ENCODE measurements around the gene SLC6A16.

SLC6A16 gene

DNA sequence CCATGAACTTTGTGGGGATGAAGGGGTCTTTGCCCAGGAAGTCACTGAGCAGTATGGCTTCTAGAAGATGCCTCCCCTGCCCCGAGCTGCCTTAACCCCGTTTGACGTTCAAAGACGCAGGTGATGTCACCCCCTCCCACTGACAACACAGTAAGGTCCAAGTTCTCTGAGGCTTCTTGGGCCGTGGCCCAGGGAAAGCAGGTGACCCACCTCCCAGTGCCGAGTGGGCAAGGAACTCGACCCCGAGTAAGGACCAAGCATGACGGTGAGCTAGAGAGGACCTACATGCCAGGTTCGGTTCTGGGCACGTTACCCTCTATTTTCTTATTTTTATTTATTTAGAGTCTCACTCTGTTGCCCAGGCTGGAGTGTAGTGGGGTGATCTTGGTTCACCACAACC is 81.3 kb downstream of the SLC6A16 start:
- TF ChIP-seq, protein P1, sequence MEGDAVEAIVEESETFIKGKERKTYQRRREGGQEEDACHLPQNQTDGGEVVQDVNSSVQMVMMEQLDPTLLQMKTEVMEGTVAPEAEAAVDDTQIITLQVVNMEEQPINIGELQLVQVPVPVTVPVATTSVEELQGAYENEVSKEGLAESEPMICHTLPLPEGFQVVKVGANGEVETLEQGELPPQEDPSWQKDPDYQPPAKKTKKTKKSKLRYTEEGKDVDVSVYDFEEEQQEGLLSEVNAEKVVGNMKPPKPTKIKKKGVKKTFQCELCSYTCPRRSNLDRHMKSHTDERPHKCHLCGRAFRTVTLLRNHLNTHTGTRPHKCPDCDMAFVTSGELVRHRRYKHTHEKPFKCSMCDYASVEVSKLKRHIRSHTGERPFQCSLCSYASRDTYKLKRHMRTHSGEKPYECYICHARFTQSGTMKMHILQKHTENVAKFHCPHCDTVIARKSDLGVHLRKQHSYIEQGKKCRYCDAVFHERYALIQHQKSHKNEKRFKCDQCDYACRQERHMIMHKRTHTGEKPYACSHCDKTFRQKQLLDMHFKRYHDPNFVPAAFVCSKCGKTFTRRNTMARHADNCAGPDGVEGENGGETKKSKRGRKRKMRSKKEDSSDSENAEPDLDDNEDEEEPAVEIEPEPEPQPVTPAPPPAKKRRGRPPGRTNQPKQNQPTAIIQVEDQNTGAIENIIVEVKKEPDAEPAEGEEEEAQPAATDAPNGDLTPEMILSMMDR (IDR thresholded peaks at IDR 0.05; ENCODE audit: low read depth, low read length, missing control alignments) = no peak
- no peak overlapping the region for H3K4me3 ChIP-seq (replicated peaks; ENCODE audit: low read depth, low read length)

DNA sequence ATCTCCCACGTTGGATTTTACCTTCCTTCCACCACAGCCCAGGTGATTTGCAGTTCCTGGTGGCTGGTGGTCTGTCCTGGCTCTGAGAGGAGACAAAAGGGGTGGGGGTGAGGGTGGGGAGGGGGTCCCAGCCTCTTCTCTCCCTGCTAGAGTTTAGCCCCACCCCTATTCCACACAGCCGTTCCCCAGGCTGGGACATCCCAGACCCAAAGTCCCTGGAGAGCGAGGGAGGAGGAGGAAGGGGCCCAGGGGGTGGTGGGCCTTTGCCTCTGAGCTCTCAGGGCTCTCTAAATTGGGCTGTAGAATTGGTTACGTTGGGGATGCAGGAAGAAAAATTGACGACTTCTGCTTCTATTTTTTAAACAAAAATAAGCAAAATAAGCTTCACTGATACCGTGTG is 81.9 kb downstream of the SLC6A16 start:
- TF ChIP-seq, protein P1 (IDR thresholded peaks at IDR 0.05; ENCODE audit: low read depth, low read length, missing control alignments) = no peak
- H3K4me3 ChIP-seq (replicated peaks; ENCODE audit: low read depth, low read length) = no peak overlapping the region
- DNase-seq (ENCODE audit: extremely low read depth, low read depth) = no peak

More for the DNA sequence above, 81.3 kb downstream of the SLC6A16 start:
- DNase-seq (ENCODE audit: extremely low read depth, low read depth) = no peak

DNA sequence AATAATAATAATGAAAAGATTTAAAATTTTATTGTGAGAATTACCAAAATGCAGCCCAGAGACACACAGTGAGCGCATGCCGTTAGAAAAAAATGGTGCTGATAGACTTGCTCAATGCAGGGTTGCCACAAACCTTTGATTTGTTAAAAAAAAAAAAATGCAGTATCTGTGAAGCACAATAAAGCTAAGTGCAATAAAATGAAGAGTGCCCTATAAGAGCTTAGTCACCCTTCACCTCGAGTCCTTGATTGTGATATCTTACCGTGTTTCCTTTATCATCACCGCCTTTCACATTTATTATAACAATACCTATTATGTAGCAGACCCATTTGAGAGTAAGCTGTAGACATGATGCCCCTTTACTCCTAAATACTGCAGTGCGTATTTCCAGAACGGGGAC is 83.2 kb downstream of the SLC6A16 start:
- DNase-seq (ENCODE audit: extremely low read depth, low read depth) = no peak
- TF ChIP-seq, protein P1 (IDR thresholded peaks at IDR 0.05; ENCODE audit: low read depth, low read length, missing control alignments) = no peak
- H3K4me3 ChIP-seq (replicated peaks; ENCODE audit: low read depth, low read length) = no peak overlapping the region

All from HFF-Myc (cell line).